ENCODE results near the gene KAT6B. TPM values are rescaled to one million over a fixed set of nuclear protein-coding genes. Genes with fewer than 3 reads are reported as not detected.
"Not testable (repeated sequence)": the region's sequence is repeated elsewhere in the genome, so short reads cannot be mapped to it uniquely, and the experiment has no call there.

KAT6B gene
- total RNA-seq (100 to 1,000 TPM in 1 of 5 donors, 10 to 100 TPM in 4; 23.2 to 109 (median 71.0) TPM), polyA plus RNA-seq (1 to 10 TPM; 3.7 to 9.5 (median 7.2) TPM)
- long read RNA-seq, donor 1, partial matches to known transcripts: 12 of 12 reads
- long read RNA-seq, donor 1, other reads (novel, unspliced or antisense): 0 of 12 reads
- long read RNA-seq, donor 2, full-length matches to known transcripts: 4 of 38 reads
- long read RNA-seq, donor 2, partial matches to known transcripts: 34 of 38 reads
- long read RNA-seq, donor 2, other reads (novel, unspliced or antisense): 0 of 38 reads
- long read RNA-seq, donor 3, partial matches to known transcripts: 15 of 15 reads
- long read RNA-seq, donor 3, other reads (novel, unspliced or antisense): 0 of 15 reads
- long read RNA-seq, donor 4, partial matches to known transcripts: 0 of 1 reads
- long read RNA-seq, donor 4, other reads (novel, unspliced or antisense): 0 of 1 reads
- long read RNA-seq, donor 5, full-length matches to known transcripts: 5 of 13 reads
- long read RNA-seq, donor 5, partial matches to known transcripts: 8 of 13 reads
- long read RNA-seq, donor 5, other reads (novel, unspliced or antisense): 0 of 13 reads
- long read RNA-seq, donor 6, full-length matches to known transcripts: 4 of 64 reads
- long read RNA-seq, donor 6, partial matches to known transcripts: 60 of 64 reads
- long read RNA-seq, donor 6, other reads (novel, unspliced or antisense): 0 of 64 reads
- long read RNA-seq, donor 7, partial matches to known transcripts: 0 of 1 reads
- long read RNA-seq, donor 7, other reads (novel, unspliced or antisense): 0 of 1 reads
- long read RNA-seq, donor 8, partial matches to known transcripts: 5 of 6 reads
- long read RNA-seq, donor 8, other reads (novel, unspliced or antisense): 0 of 6 reads
- long read RNA-seq, donor 9, partial matches to known transcripts: 0 of 4 reads
- long read RNA-seq, donor 9, other reads (novel, unspliced or antisense): 0 of 4 reads
- long read RNA-seq, donor 10, full-length matches to known transcripts: 1 of 1 reads
- long read RNA-seq, donor 10, partial matches to known transcripts: 0 of 1 reads
- long read RNA-seq, donor 10, other reads (novel, unspliced or antisense): 0 of 1 reads

DNA sequence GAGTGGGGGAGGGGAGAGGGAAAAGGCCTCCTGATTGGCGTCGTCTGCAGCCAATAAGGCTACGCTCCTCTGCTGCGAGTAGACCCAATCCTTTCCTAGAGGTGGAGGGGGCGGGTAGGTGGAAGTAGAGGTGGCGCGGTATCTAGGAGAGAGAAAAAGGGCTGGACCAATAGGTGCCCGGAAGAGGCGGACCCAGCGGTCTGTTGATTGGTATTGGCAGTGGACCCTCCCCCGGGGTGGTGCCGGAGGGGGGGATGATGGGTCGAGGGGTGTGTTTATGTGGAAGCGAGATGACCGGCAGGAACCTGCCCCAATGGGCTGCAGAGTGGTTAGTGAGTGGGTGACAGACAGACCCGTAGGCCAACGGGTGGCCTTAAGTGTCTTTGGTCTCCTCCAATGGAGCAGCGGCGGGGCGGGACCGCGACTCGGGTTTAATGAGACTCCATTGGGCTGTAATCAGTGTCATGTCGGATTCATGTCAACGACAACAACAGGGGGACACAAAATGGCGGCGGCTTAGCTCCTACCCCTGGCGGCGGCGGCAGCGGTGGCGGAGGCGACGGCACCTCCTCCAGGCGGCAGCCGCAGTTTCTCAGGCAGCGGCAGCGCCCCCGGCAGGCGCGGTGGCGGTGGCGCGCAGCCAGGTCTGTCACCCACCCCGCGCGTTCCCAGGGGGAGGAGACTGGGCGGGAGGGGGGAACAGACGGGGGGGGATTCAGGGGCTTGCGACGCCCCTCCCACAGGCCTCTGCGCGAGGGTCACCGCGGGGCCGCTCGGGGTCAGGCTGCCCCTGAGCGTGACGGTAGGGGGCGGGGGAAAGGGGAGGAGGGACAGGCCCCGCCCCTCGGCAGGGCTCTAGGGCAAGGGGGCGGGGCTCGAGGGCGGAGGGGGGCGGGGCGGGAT, at the start of gene KAT6B:
KAT6B (plus strand) TSS at position 459 of the 903 bp plus-strand sequence. CDS start 16,258 bp downstream, outside the sequence.
- Histone ChIP-seq H3K9me3 (no peaks in the 10 kb centered on the region), H3K36me3 (no peaks in the 10 kb centered on the region), H3K4me3 (peak within 1 kb of the TSS; percentile 76 to 97 (median 92)), H3K27me3 (no peaks in the 10 kb centered on the region), H3K27ac (peak within 1 kb of the TSS; percentile 99 to 100 (median 99)), H3K4me1 (peaks cover 42 to 71% (median 56%) of the 10 kb centered on the region in 4 donors)
- intact Hi-C loops (cut with DNase I; ENCODE audit: low total_unique reads): loop anchor here (10.0 kb wide), 1 partner anchor 198 kb away; no protein-coding TSS in a partner anchor
- WGBS, 5 donors: 0 to 1% (median 1%) methylated on average over 31 to 64 of the region's 67 CpGs
- TF ChIP-seq, protein P1, sequence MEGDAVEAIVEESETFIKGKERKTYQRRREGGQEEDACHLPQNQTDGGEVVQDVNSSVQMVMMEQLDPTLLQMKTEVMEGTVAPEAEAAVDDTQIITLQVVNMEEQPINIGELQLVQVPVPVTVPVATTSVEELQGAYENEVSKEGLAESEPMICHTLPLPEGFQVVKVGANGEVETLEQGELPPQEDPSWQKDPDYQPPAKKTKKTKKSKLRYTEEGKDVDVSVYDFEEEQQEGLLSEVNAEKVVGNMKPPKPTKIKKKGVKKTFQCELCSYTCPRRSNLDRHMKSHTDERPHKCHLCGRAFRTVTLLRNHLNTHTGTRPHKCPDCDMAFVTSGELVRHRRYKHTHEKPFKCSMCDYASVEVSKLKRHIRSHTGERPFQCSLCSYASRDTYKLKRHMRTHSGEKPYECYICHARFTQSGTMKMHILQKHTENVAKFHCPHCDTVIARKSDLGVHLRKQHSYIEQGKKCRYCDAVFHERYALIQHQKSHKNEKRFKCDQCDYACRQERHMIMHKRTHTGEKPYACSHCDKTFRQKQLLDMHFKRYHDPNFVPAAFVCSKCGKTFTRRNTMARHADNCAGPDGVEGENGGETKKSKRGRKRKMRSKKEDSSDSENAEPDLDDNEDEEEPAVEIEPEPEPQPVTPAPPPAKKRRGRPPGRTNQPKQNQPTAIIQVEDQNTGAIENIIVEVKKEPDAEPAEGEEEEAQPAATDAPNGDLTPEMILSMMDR (IDR thresholded peaks at IDR 0.05): peak in 4 of 7 experiments; percentile 4 to 21 (median 12)
- peak in 1 of 4 donors; percentile 17 for TF ChIP-seq POLR2A (IDR thresholded peaks at IDR 0.05)
- TF ChIP-seq EP300 (IDR thresholded peaks at IDR 0.05): no peak
- TF ChIP-seq POLR2AphosphoS5 (IDR thresholded peaks at IDR 0.05): peak in 1 of 3 donors; percentile 83
- DNase-seq: peak; percentile 100

DNA sequence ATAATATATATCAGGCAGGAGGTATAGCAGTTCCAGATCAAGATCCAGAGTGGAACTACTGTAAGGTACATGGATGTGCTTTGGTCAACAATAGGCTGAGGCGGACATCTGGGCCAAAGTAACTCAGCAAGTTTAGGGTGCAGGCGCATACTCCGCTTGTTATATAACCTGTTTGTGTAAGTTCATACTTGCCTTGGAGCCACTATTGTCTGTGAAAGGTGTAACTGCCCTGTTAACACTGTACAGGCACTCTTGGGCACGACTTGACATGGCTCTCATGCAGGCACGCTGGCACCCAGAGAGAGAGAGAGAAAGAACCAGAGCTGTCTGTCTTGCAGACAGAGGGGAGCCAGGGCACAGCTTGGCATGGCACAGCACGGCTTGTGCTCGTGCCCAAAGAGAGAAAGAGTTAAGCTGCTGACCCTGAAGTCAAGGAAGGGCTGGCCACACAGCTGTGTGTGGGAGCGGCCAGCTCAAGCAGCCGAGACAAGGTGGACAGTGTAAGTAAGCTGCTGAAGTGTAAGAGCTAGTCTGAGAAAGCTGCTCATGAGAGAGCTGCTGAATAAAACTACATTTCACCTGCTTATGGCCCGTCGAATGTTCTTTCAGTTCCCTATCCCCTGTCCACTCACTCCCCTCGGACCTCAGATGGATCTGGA, 47.8 kb upstream of the KAT6B start:
- Histone ChIP-seq H3K4me1 (no peaks in the 10 kb centered on the region), H3K4me3 (no peak overlapping the region), H3K36me3 (no peaks in the 10 kb centered on the region), H3K9me3 (peaks cover 0 to 12% (median 5%) of the 10 kb centered on the region in 4 donors), H3K27ac (no peak overlapping the region), H3K27me3 (no peaks in the 10 kb centered on the region)
- DNase-seq: no peak
- TF ChIP-seq POLR2A (IDR thresholded peaks at IDR 0.05): no peak
- TF ChIP-seq, protein P1 (IDR thresholded peaks at IDR 0.05): no peak
- TF ChIP-seq POLR2AphosphoS5 (IDR thresholded peaks at IDR 0.05): no peak
- TF ChIP-seq EP300 (IDR thresholded peaks at IDR 0.05): no peak
- intact Hi-C loops (cut with DNase I; ENCODE audit: low total_unique reads): no loop called here
- WGBS, 5 donors: 81 to 90% (median 89%) methylated on average over 9 to 12 of the region's 12 CpGs

DNA sequence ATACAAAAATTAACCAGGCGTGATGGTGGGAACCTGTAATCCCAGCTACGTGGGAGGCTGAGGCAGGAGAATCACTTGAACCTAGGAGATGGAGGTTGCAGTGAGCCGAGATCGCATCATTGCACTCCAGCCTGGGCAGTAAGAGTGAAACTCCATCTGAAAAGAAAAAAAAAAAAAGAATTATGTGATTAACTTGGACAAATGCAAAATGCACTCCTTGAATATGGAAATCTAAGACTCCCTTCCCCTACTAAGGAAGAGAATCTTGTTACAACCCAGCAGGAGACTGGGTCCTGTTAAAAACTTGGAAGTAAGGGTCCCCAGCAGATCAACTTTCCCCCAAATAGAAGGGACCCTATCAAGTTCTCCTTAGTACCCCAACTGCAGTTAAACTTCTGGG, 44.5 kb upstream of the KAT6B start:
- WGBS, 5 donors: 80 to 98% (median 94%) methylated on average over 4 of the region's 4 CpGs
- intact Hi-C loops (cut with DNase I; ENCODE audit: low total_unique reads): not testable (repeated sequence)

DNA sequence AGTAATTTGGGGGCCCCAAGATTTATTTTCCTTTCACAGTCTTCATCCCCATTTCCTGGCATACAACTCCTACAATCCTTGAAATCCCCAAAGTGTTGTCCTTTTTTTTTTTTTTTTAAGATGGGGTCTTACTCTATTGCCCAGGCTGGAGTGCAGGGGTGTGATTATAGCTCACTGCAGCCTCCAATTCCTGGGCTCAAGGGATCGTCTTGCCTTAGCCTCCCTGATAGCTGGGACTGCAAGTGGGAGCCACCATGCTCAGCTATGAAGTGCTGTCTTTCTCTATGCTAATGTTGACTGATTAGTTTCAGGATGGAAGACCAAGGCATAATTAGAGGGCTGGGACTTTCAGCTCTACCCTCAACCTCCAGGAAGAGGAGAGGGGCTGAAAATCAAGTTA, 41.9 kb upstream of the KAT6B start:
- Histone ChIP-seq H3K4me3 (no peak overlapping the region), H3K4me1 (no peaks in the 10 kb centered on the region), H3K9me3 (no peaks in the 10 kb centered on the region), H3K27me3 (no peaks in the 10 kb centered on the region), H3K27ac (no peak overlapping the region), H3K36me3 (no peaks in the 10 kb centered on the region)
- TF ChIP-seq, protein P1 (IDR thresholded peaks at IDR 0.05): no peak
- TF ChIP-seq EP300 (IDR thresholded peaks at IDR 0.05) (no peak), POLR2AphosphoS5 (IDR thresholded peaks at IDR 0.05) (no peak), POLR2A (IDR thresholded peaks at IDR 0.05) (no peak)
- no peak for DNase-seq
- WGBS, 5 donors: 74 to 100% (median 82%) methylated on average over 1 of the region's 1 CpG
- intact Hi-C loops (cut with DNase I; ENCODE audit: low total_unique reads): no loop called here

More for the DNA sequence above, 44.5 kb upstream of the KAT6B start:
- H3K9me3 ChIP-seq, DNase-seq, H3K4me3 ChIP-seq, H3K4me1 ChIP-seq, H3K27ac ChIP-seq, H3K27me3 ChIP-seq, H3K36me3 ChIP-seq: not testable (repeated sequence)

All from stomach (tissue), 19 donors.